ENCODE measurements around the gene MON2.

Gene MON2

DNA sequence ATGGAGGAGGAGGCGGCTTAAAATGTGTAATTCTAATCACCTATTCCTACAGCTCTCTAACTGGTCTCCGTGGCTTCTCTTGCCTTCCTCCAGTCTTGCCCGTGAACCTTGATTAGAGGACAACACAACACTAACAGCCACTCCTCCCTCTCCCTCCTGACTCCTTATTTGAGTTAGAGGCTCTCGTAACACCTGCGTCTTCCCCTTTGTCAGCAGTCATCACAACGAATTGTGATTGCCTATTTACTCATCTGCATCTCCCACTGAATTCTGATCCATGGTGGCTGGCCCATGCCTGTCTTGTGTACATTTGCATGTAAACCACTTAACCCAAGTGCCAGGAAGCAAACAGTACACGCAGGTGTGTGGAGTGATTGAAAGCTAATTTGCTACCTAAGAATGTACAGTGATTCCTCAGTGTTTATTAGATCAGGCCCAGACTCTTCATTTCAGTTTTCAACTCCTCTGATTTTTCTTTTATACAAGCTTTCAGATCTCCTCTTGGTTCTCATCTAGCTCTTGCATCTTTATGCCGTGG is 154.5 kb downstream of the MON2 start:
- DNase-seq = no peak

DNA sequence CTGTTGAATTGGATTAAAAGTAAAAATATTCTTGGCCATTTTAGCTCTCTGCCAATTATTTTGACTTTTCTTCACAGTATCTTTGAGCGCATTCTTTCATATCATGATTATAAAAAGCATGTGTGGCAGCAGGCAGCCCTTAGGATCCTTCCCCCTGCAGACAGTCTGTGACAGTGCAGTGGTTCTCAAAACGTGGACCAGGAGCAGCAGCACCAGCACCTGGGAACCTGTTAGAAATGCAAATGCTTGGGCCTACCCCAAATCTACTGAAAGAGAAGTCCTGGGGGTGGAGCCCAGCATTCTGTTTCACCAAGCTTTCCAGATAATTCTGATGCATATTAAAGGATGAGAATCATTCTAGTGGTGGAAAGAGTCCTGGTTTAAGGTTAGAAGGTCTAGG is 155.6 kb downstream of the MON2 start:
- DNase-seq = no peak

DNA sequence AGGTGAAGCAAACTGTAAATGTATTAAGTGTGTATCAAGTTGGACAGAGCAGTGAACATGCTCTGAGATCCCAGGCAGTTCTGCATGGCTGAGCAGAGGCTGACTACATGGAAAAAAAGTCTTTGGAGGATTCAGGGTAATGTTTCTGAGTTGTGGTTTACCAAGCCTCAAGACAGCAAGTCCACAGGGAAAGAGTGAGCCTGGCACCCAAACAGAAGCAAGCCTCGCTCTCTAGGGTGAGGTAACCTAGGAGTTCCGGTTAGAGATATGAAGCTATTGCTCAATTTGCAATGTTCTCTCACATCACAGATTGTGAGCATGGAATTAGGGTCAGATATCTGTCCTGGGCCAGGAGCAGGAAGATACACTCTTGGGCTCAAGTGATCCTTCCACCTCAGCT is 158.6 kb downstream of the MON2 start:
- no peak for DNase-seq

GRCh38 chr12:62627181-62627580 is 160.6 kb downstream of the MON2 start:
- DNase-seq = no peak

- DNase-seq = peak; percentile 41
Measured at GRCh38 chr12:62629413-62629812, 162.8 kb downstream of the MON2 start.

- peak; percentile 22 for DNase-seq
Measured at GRCh38 chr12:62629971-62630739, 163.5 kb downstream of the MON2 start.

GRCh38 chr12:62631471-62632410 is 165.1 kb downstream of the MON2 start:
- DNase-seq = peak; percentile 90

DNA sequence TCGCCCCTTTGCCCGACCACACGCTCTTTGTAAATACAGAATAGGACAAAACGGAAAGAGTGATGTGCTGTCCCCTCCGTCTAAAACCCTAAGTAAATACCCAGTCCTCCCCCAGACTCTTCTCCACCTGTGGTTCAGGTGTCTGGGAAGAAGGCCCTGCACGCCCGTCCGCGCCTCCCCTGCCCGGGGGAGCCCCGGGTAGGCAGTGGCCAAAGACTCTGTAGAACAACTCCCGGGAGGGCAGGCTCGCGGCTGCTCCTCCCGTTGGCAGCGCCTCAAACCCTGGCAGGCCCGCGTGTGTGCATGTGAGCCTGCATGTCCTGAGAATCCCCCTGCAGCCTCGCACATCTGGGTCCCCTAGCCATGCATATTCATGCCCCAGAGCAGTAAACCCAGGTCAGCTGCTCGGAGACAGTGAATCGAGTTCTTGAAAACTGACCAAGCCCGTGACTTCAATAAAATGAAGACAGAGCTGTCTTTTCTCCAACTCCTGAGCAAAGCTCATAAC is 165.8 kb downstream of the MON2 start:
- DNase-seq = peak; percentile 77

DNA sequence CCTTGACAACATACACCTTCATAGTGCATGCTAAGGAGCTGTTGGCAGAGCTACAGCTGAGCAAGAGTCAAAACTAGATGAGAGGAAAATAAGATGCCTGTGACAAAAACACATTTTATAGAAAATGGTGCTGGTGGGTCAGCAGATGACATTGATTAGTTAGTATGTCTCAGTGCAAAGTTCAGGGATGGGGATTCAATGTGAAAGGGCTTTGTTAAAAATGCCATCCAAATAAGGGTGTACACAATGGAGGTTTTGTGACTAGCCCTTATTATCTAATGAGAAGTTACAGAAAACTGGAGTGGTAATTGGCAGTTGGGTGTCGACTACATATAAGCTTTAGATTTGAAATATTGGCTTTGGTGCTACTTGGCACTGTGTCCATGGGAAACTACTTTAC is 169.0 kb downstream of the MON2 start:
- no peak for DNase-seq

DNA sequence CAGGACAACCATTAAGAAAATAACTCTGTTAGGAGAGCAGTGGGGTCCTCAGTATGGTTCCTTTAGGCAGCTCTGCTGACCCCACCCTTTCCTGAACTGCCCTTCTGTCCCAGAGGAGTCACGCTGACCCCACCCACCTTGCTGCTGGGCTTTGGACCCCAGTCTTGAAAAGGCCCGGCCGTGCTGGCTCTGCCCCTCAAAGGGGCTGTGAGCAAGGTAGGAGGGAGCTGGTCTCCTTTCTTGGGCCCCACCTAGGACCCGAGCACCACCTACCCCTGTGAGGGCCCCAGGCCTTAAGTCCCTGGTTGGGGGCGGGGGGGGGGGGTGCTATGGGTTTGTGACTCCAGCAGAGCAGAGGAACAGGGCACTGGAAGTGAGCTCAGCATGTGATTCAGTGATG is 171.1 kb downstream of the MON2 start:
- DNase-seq = no peak

- no peak for DNase-seq
Measured at GRCh38 chr12:62640910-62641448, 174.4 kb downstream of the MON2 start.

- DNase-seq = peak; percentile 70
Measured at GRCh38 chr12:62642486-62642885, 175.9 kb downstream of the MON2 start.

DNA sequence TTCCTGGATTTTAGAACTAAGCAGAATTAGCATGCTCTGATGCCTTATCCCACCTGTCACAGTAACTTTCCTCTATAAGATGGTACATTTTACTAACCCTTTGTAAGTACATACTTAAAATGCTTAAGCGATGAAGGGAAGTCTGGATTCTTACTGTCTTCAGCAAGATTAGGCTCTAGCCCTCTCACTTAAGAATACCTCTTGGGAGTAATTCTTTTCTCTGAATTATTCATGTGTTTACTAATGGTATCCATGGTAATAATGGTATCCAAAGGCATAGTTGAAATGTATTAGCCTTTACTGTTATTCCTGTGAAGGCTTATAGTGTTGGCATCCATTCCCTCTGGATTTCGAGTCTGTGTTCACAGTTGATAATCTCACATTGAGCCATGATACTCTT is 176.9 kb downstream of the MON2 start:
- no peak for DNase-seq

GRCh38 chr12:62646566-62646965 is 179.9 kb downstream of the MON2 start:
- DNase-seq = no peak

DNA sequence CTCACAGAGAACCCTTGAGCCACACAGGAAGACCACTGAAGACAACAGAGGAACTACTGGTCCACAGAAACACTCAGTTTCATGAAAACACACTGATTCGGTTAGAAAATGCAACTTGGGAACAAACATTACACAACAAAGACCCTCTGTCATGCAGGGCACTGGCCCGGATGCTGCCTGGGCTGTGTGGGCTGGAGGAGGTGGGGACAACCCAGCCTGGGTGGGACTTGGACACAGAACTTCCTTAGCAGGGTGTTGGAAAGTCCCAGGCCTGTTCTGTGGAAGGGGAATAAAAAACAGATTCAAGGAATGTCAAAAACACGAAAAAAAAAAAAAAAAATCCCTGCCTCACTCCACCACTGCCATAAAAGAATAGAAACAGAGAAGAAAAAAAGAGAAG is 181.0 kb downstream of the MON2 start:
- DNase-seq = no peak

DNA sequence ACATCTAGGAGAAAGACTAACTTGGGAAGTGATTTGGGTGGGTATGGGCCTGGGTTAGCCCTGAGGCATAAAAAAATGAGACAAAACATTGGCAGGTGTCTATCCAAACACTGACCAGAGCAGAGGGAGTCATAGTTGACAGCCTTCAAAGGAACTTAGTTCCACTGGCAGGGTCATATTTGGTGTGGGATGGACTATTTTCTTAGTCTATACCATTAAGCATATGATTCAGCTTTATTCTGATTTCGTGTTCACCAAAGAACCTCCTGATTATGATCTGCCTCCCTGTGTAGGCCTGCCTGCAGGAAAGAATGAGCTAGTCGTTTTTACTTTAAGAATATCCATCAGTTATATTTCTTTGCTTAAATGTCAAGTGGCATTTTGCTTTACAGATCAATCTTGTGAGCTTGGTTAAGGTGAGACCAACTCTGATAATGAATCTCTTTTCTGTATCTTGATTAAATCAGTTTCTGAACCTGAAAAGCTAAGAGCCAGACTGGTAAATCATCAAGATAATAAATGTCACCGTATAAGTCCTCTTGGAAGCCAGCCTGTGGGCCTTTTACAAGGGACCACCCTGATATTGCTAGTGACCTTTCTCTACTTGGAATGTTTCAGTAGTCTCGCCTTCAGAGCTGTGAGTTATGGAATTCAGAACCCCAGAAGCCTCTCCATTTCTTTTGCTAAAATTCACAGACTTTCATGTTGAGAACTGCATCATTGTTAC is 182.9 kb downstream of the MON2 start:
- no peak for DNase-seq
